ENCODE measurements around the gene LMTK3. TPM values are rescaled to one million over a fixed set of nuclear protein-coding genes. Genes with fewer than 3 reads are reported as not detected.

Gene LMTK3
- total RNA-seq, 1 experiment from 2014 or later = 15.9 TPM

DNA sequence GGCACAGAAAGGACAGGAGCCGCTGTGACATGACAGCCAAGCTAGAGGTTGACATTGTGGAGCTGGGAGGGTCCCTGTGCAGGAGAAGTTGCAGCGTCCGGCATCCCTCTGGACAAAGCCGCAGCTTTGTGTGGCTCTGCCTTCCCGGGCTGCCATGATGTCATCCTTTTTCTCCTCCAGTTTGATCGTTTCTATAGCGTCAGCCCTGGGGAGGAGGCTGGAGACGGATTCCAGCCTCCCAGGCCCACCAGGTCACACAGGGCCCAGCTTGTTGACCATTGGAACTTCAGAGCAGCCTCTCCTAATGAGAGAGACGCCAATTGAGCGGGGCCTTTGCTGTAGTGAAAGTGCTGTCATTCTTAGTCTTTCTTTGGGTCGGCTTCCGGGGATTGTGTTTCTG, 60.0 kb downstream of the LMTK3 start:
- Mint-ChIP-seq H3K4me1 (peaks cover under 1% of the 10 kb centered on the region), H3K36me3 (peaks cover 56% of the 10 kb centered on the region), H3K27ac (no peak overlapping the region), H3K27me3 (ENCODE audit: low read depth) (no peaks in the 10 kb centered on the region), H3K4me3 (no peak overlapping the region), H3K9me3 (no peaks in the 10 kb centered on the region)
- ATAC-seq (no peak), DNase-seq (ENCODE audit: low spot score) (no peak)
- ChIA-PET CTCF (interaction anchor here (2.1 kb wide), 1 partner anchor 60 kb away, joined by 7 read pairs; the partner anchor contains the start of gene KDELR1), POLR2A (interaction anchor here (0.7 kb wide), 1 partner anchor 26 kb away, joined by 3 read pairs; no protein-coding TSS in a partner anchor)
- no peak for TF ChIP-seq FOXK1 (CRISPR knock-in tag; IDR thresholded peaks at IDR 0.05)
- no peak for TF ChIP-seq CBFB (CRISPR knock-in tag; IDR thresholded peaks at IDR 0.05; ENCODE audit: low read depth)
- TF ChIP-seq, protein P1, sequence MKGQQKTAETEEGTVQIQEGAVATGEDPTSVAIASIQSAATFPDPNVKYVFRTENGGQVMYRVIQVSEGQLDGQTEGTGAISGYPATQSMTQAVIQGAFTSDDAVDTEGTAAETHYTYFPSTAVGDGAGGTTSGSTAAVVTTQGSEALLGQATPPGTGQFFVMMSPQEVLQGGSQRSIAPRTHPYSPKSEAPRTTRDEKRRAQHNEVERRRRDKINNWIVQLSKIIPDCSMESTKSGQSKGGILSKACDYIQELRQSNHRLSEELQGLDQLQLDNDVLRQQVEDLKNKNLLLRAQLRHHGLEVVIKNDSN (CRISPR knock-in tag; IDR thresholded peaks at IDR 0.05) = no peak
- TF ChIP-seq, protein P2, sequence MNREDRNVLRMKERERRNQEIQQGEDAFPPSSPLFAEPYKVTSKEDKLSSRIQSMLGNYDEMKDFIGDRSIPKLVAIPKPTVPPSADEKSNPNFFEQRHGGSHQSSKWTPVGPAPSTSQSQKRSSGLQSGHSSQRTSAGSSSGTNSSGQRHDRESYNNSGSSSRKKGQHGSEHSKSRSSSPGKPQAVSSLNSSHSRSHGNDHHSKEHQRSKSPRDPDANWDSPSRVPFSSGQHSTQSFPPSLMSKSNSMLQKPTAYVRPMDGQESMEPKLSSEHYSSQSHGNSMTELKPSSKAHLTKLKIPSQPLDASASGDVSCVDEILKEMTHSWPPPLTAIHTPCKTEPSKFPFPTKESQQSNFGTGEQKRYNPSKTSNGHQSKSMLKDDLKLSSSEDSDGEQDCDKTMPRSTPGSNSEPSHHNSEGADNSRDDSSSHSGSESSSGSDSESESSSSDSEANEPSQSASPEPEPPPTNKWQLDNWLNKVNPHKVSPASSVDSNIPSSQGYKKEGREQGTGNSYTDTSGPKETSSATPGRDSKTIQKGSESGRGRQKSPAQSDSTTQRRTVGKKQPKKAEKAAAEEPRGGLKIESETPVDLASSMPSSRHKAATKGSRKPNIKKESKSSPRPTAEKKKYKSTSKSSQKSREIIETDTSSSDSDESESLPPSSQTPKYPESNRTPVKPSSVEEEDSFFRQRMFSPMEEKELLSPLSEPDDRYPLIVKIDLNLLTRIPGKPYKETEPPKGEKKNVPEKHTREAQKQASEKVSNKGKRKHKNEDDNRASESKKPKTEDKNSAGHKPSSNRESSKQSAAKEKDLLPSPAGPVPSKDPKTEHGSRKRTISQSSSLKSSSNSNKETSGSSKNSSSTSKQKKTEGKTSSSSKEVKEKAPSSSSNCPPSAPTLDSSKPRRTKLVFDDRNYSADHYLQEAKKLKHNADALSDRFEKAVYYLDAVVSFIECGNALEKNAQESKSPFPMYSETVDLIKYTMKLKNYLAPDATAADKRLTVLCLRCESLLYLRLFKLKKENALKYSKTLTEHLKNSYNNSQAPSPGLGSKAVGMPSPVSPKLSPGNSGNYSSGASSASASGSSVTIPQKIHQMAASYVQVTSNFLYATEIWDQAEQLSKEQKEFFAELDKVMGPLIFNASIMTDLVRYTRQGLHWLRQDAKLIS (CRISPR knock-in tag; IDR thresholded peaks at IDR 0.05; ENCODE audit: borderline replicate concordance) = no peak
- TF ChIP-seq ESRRA (CRISPR knock-in tag; IDR thresholded peaks at IDR 0.05; ENCODE audit: borderline replicate concordance) = no peak
- TF ChIP-seq, protein P3, sequence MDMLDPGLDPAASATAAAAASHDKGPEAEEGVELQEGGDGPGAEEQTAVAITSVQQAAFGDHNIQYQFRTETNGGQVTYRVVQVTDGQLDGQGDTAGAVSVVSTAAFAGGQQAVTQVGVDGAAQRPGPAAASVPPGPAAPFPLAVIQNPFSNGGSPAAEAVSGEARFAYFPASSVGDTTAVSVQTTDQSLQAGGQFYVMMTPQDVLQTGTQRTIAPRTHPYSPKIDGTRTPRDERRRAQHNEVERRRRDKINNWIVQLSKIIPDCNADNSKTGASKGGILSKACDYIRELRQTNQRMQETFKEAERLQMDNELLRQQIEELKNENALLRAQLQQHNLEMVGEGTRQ (CRISPR knock-in tag; IDR thresholded peaks at IDR 0.05) = no peak
- TF ChIP-seq CREM (CRISPR knock-in tag; IDR thresholded peaks at IDR 0.05) = no peak
- TF ChIP-seq ZNF138 (CRISPR knock-in tag; conservative IDR thresholded peaks at IDR 0.05) = no peak
- no peak for TF ChIP-seq ELF4 (CRISPR knock-in tag; IDR thresholded peaks at IDR 0.05; ENCODE audit: low read depth)
- no peak for TF ChIP-seq EMX1 (CRISPR knock-in tag; IDR thresholded peaks at IDR 0.05)
- TF ChIP-seq, protein P4, sequence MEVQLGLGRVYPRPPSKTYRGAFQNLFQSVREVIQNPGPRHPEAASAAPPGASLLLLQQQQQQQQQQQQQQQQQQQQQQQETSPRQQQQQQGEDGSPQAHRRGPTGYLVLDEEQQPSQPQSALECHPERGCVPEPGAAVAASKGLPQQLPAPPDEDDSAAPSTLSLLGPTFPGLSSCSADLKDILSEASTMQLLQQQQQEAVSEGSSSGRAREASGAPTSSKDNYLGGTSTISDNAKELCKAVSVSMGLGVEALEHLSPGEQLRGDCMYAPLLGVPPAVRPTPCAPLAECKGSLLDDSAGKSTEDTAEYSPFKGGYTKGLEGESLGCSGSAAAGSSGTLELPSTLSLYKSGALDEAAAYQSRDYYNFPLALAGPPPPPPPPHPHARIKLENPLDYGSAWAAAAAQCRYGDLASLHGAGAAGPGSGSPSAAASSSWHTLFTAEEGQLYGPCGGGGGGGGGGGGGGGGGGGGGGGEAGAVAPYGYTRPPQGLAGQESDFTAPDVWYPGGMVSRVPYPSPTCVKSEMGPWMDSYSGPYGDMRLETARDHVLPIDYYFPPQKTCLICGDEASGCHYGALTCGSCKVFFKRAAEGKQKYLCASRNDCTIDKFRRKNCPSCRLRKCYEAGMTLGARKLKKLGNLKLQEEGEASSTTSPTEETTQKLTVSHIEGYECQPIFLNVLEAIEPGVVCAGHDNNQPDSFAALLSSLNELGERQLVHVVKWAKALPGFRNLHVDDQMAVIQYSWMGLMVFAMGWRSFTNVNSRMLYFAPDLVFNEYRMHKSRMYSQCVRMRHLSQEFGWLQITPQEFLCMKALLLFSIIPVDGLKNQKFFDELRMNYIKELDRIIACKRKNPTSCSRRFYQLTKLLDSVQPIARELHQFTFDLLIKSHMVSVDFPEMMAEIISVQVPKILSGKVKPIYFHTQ (CRISPR knock-in tag; IDR thresholded peaks at IDR 0.05) = no peak
- no peak for TF ChIP-seq MXD4 (CRISPR knock-in tag; IDR thresholded peaks at IDR 0.05; ENCODE audit: borderline replicate concordance)
- TF ChIP-seq KAT7 (CRISPR knock-in tag; IDR thresholded peaks at IDR 0.05; ENCODE audit: borderline replicate concordance) = no peak
- no peak for TF ChIP-seq ETV6 (CRISPR knock-in tag; IDR thresholded peaks at IDR 0.05)
- TF ChIP-seq, protein P5, sequence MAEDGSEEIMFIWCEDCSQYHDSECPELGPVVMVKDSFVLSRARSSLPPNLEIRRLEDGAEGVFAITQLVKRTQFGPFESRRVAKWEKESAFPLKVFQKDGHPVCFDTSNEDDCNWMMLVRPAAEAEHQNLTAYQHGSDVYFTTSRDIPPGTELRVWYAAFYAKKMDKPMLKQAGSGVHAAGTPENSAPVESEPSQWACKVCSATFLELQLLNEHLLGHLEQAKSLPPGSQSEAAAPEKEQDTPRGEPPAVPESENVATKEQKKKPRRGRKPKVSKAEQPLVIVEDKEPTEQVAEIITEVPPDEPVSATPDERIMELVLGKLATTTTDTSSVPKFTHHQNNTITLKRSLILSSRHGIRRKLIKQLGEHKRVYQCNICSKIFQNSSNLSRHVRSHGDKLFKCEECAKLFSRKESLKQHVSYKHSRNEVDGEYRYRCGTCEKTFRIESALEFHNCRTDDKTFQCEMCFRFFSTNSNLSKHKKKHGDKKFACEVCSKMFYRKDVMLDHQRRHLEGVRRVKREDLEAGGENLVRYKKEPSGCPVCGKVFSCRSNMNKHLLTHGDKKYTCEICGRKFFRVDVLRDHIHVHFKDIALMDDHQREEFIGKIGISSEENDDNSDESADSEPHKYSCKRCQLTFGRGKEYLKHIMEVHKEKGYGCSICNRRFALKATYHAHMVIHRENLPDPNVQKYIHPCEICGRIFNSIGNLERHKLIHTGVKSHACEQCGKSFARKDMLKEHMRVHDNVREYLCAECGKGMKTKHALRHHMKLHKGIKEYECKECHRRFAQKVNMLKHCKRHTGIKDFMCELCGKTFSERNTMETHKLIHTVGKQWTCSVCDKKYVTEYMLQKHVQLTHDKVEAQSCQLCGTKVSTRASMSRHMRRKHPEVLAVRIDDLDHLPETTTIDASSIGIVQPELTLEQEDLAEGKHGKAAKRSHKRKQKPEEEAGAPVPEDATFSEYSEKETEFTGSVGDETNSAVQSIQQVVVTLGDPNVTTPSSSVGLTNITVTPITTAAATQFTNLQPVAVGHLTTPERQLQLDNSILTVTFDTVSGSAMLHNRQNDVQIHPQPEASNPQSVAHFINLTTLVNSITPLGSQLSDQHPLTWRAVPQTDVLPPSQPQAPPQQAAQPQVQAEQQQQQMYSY (CRISPR knock-in tag; IDR thresholded peaks at IDR 0.05) = no peak
- TF ChIP-seq TEAD4 (CRISPR knock-in tag; IDR thresholded peaks at IDR 0.05) = no peak
- TF ChIP-seq NFATC4 (CRISPR knock-in tag; IDR thresholded peaks at IDR 0.05) = no peak
- TF ChIP-seq, protein P6, sequence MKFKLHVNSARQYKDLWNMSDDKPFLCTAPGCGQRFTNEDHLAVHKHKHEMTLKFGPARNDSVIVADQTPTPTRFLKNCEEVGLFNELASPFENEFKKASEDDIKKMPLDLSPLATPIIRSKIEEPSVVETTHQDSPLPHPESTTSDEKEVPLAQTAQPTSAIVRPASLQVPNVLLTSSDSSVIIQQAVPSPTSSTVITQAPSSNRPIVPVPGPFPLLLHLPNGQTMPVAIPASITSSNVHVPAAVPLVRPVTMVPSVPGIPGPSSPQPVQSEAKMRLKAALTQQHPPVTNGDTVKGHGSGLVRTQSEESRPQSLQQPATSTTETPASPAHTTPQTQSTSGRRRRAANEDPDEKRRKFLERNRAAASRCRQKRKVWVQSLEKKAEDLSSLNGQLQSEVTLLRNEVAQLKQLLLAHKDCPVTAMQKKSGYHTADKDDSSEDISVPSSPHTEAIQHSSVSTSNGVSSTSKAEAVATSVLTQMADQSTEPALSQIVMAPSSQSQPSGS (CRISPR knock-in tag; IDR thresholded peaks at IDR 0.05; ENCODE audit: borderline replicate concordance, low read depth) = no peak

Data from WTC11 (cell line).